Fibroblast of the aortic adventitia (primary cell): ENCODE results near the gene KCNE1. TPM values are rescaled to one million over a fixed set of nuclear protein-coding genes. Genes with fewer than 3 reads are reported as not detected.

Experiments used
- DNase-seq: peaks from one replicate; pipeline ENCODE4 v3.0.0-alpha.2; 2010; ENCODE audit warnings: low read depth
- H3K4me3 ChIP-seq: 2 replicates; pipeline ENCODE4 v1.5.1; 2011; ENCODE audit warnings: low read depth, mild to moderate bottlenecking, control low read depth, low read length, moderate library complexity
- total RNA-seq: library from RNA; depleted of rRNA; stranded (reverse); fragments of >200 nt; gene quantifications from 2 replicates; pipeline ENCODE4 v1.2.3, GENCODE V29; 2012; ENCODE audit warnings: low replicate concordance
- TF ChIP-seq, protein P1 (sequence below): IDR thresholded peaks from 2 replicates; pipeline ENCODE4 v1.5.1; 2011; ENCODE audit warnings: mild to moderate bottlenecking, low read length, control low read depth, inconsistent platforms; ENCODE audit not compliant: insufficient read depth

Gene KCNE1
- total RNA-seq, 1 donor, result 0.09 TPM

- DNase-seq, result no peak
- TF ChIP-seq, protein P1, sequence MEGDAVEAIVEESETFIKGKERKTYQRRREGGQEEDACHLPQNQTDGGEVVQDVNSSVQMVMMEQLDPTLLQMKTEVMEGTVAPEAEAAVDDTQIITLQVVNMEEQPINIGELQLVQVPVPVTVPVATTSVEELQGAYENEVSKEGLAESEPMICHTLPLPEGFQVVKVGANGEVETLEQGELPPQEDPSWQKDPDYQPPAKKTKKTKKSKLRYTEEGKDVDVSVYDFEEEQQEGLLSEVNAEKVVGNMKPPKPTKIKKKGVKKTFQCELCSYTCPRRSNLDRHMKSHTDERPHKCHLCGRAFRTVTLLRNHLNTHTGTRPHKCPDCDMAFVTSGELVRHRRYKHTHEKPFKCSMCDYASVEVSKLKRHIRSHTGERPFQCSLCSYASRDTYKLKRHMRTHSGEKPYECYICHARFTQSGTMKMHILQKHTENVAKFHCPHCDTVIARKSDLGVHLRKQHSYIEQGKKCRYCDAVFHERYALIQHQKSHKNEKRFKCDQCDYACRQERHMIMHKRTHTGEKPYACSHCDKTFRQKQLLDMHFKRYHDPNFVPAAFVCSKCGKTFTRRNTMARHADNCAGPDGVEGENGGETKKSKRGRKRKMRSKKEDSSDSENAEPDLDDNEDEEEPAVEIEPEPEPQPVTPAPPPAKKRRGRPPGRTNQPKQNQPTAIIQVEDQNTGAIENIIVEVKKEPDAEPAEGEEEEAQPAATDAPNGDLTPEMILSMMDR, result peak; percentile 18
Observed at GRCh38 chr21:34517491-34518245, 5.7 kb upstream of the KCNE1 start.

DNA sequence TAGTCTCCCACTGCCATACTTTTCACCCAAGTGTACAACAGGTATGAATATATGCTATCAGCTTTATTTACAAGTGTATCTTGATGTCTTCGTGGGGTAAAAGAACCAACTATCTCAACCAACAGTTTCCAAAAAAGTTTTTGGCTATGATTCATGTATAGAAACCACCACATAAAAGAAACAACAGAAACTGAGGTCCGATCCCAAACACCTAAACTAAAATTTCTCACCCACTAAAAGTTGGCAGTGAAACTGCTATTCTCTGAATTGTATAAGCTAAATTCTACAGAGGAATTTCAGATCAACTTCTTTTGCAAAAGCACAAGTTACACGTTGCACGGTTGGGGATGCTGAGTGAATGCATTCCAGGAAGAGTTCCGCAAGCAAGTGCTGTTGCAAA lies 5.0 kb upstream of the KCNE1 start:
- TF ChIP-seq, protein P1, result no peak
- H3K4me3 ChIP-seq, result no peak overlapping the region
- DNase-seq, result no peak

More at GRCh38 chr21:34517491-34518245, 5.7 kb upstream of the KCNE1 start:
- H3K4me3 ChIP-seq, result no peak overlapping the region

DNA sequence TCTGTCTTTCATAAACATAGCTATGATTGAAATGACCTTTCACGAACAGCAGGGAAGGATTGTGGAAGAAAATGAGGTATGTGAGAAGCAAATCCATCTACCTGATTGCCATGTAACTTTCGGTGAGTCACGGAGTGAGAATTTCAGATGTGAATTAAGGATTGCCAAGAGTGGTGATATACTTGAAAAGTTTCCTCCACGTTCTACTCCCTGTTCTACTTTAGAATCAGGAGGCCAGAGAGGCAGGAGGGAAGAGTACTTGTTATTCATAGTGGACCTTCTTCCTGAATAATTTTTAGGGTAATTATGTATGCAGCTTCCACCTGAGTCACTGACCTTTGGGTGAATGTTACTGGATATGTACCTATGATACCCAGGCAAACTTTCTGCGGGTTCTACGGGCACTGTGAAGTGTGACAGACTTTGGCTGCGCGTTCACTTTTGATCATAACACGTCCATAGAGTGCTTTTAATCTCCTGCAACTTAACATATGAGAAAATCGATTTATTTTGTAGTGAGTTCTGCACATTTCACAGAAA lies 2.6 kb upstream of the KCNE1 start:
- DNase-seq, result no peak
- TF ChIP-seq, protein P1, result no peak
- no peak overlapping the region for H3K4me3 ChIP-seq

DNA sequence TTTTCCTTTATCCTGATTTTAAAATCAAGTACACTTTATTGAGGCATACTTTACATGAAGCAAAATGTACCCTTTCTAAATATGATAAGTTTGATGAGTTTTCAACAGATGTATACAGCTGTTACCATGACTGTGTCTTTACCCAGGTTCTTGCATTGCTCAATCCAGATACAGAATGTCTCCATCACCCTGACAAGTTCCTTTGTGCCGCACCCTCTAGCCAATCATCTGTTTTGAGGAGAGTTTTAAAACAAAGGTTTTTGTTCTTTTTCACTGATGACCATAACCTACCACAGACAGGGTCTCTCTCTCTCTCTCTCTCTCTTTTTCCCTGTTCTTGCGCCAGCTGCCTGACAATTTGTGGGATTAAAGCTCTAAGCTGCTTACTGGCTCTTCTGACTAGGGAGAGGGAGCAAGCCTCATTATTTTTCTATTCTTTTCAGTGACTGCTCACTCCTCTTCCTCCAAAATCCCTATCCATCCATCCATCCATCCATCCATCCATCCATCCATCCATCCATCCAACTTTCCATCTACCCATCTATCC lies 1.2 kb upstream of the KCNE1 start:
- TF ChIP-seq, protein P1, result no peak
- no peak overlapping the region for H3K4me3 ChIP-seq
- DNase-seq, result no peak

DNA sequence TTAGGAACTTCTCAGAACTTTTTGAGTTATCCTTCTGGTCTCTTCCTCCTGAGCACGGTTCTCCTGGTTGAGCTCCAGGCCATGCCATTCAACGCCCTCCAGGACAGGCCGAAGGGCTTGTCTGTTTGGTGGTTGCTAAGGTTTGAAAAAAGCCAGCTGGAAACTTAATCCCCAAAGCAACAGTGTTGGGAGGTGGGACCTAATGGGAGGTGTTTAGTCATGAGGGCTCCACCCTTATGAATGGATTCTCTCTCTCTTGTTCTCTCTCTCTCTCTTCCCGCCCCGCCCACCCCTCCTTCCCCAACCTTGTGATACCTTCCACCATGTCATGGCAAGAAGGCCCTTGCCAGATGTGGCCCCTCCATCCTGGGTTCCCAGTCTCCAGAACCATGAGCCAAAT lies 829 bp downstream of the KCNE1 start:
- DNase-seq, result peak; percentile 40
- TF ChIP-seq, protein P1, result no peak
- no peak overlapping the region for H3K4me3 ChIP-seq

GRCh38 chr21:34510148-34511142 lies 1.6 kb downstream of the KCNE1 start:
- TF ChIP-seq, protein P1, result peak; percentile 78
- H3K4me3 ChIP-seq, result no peak overlapping the region
- peak; percentile 69 for DNase-seq
